Activated T-helper 1 cell treated with Interleukin-2 at 50 U/mL for 16 hours (primary cell): ENCODE data around the gene KIF3C.
"Not testable (repeated sequence)": the region's sequence is repeated elsewhere in the genome, so short reads cannot be mapped to it uniquely, and the experiment has no call there.

Experiments used
- DNase-seq: peaks from one replicate; pipeline ENCODE4 v3.0.0-alpha.2; 2020; ENCODE audit warnings: low read depth

The KIF3C gene

DNA sequence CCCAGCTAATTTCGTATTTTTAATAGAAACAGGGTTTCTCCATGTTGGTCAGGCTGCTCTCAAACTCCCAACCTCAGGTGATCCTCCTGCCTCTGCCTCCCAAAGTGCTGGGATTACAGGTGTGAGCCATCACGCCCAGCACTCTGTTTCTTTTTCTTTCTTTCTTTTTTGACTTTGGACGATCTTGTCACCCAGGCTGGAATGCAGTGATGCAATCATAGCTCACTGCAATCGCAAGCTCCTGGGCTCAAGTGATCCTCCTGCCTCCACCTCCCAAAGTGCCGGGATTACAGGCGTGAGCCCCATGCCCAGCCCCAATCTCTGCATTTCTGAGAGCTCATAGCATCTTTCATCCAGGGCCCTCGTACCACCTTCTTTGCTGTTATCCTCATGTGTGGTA is 17.1 kb upstream of the KIF3C start:
- not testable (repeated sequence) for DNase-seq

- not testable (repeated sequence) for DNase-seq
Measured at GRCh38 chr2:25998816-25999383, 16.6 kb upstream of the KIF3C start.

DNA sequence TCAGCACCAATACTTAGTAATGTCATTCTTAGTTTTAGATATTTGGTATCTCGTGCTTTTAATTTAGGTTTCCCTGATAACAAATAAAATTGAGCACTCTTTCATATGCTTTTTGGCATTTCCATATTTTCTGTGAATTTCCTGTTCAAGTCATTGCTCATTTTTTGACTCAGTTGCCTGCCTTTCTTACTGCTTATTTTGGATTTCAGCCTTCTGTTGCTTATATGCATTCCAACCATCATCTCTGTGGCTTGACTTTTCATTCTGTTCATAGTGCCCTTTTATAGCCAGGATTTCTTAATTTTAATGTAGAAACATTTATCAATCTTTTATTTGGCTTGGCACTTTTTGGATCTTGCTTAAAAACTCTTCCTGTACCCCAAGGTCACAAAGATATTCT is 14.5 kb upstream of the KIF3C start:
- DNase-seq, result no peak

DNA sequence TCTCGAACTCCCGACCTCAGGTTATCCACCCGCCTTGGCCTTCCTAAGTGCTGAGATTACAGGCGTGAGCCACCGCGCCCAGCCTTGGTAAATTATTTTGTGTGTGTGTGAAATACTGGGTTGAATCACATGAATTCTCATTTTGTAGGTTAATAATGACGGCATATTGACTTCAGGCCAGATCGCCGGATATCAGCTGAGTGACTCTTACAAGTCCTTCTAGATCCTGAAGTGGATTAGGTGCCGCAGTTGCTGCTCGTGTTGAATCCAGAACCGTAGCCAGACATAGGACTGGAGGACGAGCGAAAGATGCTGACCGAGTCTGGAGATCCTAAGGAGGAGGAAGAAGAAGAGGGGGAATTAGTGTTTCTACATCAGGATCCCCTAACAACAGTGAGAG is 12.2 kb upstream of the KIF3C start:
- no peak for DNase-seq

GRCh38 chr2:25993049-25993448 is 10.8 kb upstream of the KIF3C start:
- DNase-seq, result no peak

- no peak for DNase-seq
Measured at GRCh38 chr2:25992556-25992955, 10.3 kb upstream of the KIF3C start.

DNA sequence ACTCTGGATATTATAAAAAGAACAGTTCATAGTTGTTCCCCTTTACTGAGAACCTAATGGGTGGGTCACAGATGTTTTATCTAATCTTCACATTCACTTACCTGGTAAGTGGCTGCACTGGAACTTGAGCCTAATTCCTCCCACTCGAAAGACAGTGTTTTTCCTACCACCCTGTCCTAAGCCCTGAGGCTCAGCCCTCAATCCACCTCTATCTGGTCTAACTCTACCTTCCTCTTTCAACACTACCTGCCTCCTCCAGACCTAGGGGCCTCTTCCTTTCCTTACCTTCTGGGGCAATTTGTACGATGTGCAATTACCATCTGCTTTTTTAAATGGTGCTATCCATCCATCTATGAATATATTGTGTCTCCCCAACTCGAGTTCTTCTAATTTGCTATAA is 9.7 kb upstream of the KIF3C start:
- DNase-seq, result no peak

- no peak for DNase-seq
Measured at GRCh38 chr2:25989154-25989553, 6.9 kb upstream of the KIF3C start.

DNA sequence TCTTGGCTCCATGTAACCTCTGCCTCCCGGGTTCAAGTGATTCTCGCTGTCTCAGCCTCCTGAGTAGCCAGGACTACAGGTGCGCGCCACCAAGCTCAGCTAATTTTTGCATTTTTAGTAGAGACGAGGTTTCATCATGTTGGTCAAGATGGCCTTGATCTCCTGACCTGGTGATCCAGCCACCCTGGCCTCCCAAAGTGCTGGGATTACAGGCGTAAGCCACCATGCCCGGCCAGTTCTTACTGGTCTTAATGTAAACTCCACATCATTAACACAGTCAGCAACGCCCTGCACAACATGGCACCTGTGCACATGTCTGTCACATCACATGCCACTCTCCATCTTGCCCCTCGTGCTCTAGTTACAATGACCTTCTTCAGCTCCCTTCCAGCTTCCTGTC is 5.8 kb upstream of the KIF3C start:
- DNase-seq, result no peak

GRCh38 chr2:25983735-25984134 is 1.4 kb upstream of the KIF3C start:
- no peak for DNase-seq

GRCh38 chr2:25982968-25983280 is 627 bp upstream of the KIF3C start:
- no peak for DNase-seq

GRCh38 chr2:25981596-25982272 is 563 bp downstream of the KIF3C start:
- DNase-seq, result no peak

GRCh38 chr2:25980951-25981350 is 1.3 kb downstream of the KIF3C start:
- no peak for DNase-seq

DNA sequence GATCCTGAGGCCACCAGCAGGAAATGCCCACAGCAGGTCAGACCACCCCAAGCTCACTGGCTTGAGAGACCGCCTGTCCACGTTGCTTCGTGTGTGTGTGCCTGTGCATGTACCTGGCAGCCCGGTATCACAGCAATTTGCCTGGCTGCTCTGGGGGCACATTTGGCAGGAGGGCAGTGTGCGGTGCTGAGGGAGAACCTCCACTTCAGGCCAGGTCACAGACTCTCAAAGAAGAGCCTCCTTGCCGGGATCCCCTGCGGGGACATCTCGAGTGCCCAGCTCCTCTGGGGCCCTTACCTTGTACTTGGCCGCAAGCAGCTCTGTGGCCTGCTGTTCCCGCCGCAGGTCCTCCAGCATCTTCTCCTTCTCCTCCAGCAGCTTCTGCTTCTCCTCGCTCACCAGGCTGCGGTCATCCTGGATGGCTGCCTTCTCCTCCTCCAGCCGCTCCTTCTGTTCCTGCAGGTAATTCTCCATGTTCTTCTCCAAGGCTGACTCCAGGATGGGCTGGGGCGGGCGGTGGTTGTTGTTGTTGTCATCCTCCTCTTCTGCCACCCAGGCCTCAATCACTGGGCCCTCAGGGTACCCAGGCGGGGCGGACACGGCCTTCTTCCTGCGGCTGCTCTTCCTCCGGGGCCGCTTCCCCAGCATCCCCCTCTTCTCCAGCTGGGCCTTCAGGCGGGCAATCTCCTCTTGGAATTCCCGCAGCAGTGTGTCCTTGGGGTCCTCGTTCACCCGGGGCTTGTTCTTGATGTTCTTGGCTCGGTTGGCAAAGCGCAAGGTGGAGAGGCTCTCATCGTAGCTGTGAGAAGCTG is 2.0 kb downstream of the KIF3C start:
- DNase-seq, result no peak

DNA sequence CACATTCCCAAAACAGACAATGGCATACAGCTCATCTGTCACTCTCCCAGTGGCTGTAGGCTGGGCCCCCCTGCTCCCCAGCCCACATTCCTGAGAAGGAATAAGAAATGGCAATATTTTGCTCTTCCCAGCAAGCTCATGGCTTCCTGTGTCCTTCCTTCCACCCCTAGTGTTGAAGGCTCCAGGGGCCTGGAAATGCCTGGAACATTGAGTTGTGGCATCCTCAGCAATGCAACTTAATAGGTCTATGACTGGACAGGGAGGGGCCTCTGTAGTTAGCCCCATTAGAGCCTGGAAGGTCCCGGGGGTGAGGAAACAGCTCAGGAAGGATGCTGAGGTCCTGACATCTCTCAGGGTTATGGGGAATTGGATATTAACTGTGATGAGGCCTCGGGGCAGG is 3.3 kb downstream of the KIF3C start:
- no peak for DNase-seq

GRCh38 chr2:25977768-25978167 is 4.5 kb downstream of the KIF3C start:
- no peak for DNase-seq

DNA sequence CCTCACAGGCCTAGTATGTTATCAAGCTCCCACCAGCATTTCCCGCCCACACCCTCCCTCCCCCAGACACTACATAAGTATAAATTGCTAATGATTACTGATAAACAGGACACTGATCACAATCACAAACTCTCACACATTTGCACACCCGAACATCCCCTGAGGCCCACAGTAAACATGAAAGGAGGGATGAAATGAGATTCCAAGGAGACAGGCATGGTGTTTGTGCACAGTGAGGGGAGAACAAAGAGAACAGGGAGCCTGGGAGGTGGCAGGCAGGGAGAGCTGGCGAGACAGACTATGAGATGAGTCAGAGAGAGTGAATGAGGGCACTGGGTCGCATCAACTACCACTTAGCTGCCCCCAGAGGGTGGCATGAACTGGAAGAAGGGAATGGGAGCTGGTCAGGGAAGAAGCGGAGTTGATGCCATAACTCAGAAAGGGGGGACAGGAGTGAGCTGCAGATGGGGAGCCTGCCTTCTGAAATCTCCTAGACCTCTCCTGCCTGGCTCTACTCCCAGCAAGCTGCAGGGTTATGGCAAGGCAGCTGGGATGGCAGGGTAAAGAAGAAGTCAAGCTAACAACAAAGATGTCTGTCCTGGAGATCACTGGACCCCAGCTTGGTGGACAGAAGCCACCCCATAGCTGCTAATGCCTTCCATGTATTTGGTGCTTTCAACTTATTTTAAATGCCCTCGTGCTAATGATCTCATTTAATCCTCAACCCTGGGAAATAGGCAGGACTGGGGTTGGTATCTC is 5.1 kb downstream of the KIF3C start:
- DNase-seq, result no peak

- no peak for DNase-seq
Measured at GRCh38 chr2:25972049-25972823, 10.1 kb downstream of the KIF3C start.

- no peak for DNase-seq
Measured at GRCh38 chr2:25971596-25971995, 10.7 kb downstream of the KIF3C start.

GRCh38 chr2:25966531-25967270 is 15.6 kb downstream of the KIF3C start:
- no peak for DNase-seq

GRCh38 chr2:25964891-25965290 is 17.4 kb downstream of the KIF3C start:
- DNase-seq, result no peak
